Gastrocnemius medialis (tissue), 4 donors: ENCODE data around the gene NOTCH4. TPM values are rescaled to one million over a fixed set of nuclear protein-coding genes. Genes with fewer than 3 reads are reported as not detected.
"Not testable (repeated sequence)": the region's sequence is repeated elsewhere in the genome, so short reads cannot be mapped to it uniquely, and the experiment has no call there.

ENCODE experiments used
- ATAC-seq, 2 donors: fragments of 150-250 bp; one replicate each; pipeline ENCODE4 v1.9.1; 2016
- DNase-seq, 2 donors: peaks; one replicate each; pipeline ENCODE4 v3.0.0-alpha.2; 2019
- H3K27ac ChIP-seq, 4 donors: fragments of 200-600 bp; sonication (generic); 1 replicate in 1 of 4; 2 replicates in 3 of 4; pipeline ENCODE4 v1.5.1; 2016 to 2018; ENCODE audit warnings: mild to moderate bottlenecking in 2 of 4, moderate library complexity in 1 of 4
- H3K27me3 ChIP-seq, 3 donors: fragments of 200-600 bp; sonication (generic) in 2 of 3; 1 replicate in 1 of 3; 2 replicates in 2 of 3; pipeline versions ENCODE4 v1.5.1 to v1.6.0; 2016 to 2019; ENCODE audit warnings: mild to moderate bottlenecking in 1 of 3, moderate library complexity in 1 of 3
- H3K36me3 ChIP-seq, 2 donors: fragments of 200-600 bp; sonication (generic) in 1 of 2; one replicate each; pipeline ENCODE4 v1.5.1; 2017 to 2018
- H3K4me1 ChIP-seq, 2 donors: fragments of 200-600 bp; sonication (generic) in 1 of 2; one replicate each; pipeline ENCODE4 v1.5.1; 2016 to 2017; ENCODE audit warnings: mild to moderate bottlenecking in 2 of 2
- H3K4me3 ChIP-seq, 4 donors: fragments of 200-600 bp; sonication (generic) in 3 of 4; 1 replicate in 1 of 4; 2 replicates in 3 of 4; pipeline ENCODE4 v1.5.1; 2016 to 2019; ENCODE audit warnings: mild to moderate bottlenecking in 2 of 4
- H3K9me3 ChIP-seq, 3 donors: fragments of 200-600 bp; sonication (generic) in 2 of 3; 1 replicate in 1 of 3; 2 replicates in 2 of 3; pipeline ENCODE4 v1.5.1; 2016 to 2019
- POLR2A ChIP-seq, 2 donors: fragments of 450-650 bp; IDR thresholded peaks; one replicate each; pipeline ENCODE4 v1.6.1; 2017; ENCODE audit warnings: antibody characterized with exemption in 2 of 2, mild to moderate bottlenecking in 2 of 2, moderate library complexity in 2 of 2
- in situ Hi-C, 4 donors: fragments of 200-750 bp; cut with MboI; loops; one replicate each; pipeline versions ENCODE4 v1.15.0 to v1.8.0; 2017; ENCODE audit warnings: low sequenced_read_pairs in 4 of 4
- intact Hi-C: fragments of 100-400 bp; cut with DNase I; formaldehyde crosslinking; loops from one replicate; pipeline ENCODE4 v1.15.1; 2023; ENCODE audit warnings: low total_unique reads
- total RNA-seq, 4 donors: library from RNA; depleted of rRNA; stranded (reverse); fragments of >200 nt; gene quantifications; one replicate each; pipeline versions ENCODE4 v1.1.0 to v1.2.3, GENCODE V29; 2016
- TF ChIP-seq, protein P1 (sequence below), 5 experiments: fragments of 450-650 bp in 3 of 5; fragments of 200-600 bp in 2 of 5; sonication (generic) in 2 of 5; IDR thresholded peaks in 4 of 5; conservative IDR thresholded peaks in 1 of 5; 1 replicate in 4 of 5; 2 replicates in 1 of 5; pipeline ENCODE4 v1.5.1; 2016 to 2019; ENCODE audit warnings: antibody characterized with exemption in 5 of 5, mild to moderate bottlenecking in 3 of 5, moderate library complexity in 3 of 5

NOTCH4 gene
- total RNA-seq = 10 to 100 TPM in 3 of 4 donors, 1 to 10 TPM in 1; 6.8 to 21.1 (median 14.8) TPM

DNA sequence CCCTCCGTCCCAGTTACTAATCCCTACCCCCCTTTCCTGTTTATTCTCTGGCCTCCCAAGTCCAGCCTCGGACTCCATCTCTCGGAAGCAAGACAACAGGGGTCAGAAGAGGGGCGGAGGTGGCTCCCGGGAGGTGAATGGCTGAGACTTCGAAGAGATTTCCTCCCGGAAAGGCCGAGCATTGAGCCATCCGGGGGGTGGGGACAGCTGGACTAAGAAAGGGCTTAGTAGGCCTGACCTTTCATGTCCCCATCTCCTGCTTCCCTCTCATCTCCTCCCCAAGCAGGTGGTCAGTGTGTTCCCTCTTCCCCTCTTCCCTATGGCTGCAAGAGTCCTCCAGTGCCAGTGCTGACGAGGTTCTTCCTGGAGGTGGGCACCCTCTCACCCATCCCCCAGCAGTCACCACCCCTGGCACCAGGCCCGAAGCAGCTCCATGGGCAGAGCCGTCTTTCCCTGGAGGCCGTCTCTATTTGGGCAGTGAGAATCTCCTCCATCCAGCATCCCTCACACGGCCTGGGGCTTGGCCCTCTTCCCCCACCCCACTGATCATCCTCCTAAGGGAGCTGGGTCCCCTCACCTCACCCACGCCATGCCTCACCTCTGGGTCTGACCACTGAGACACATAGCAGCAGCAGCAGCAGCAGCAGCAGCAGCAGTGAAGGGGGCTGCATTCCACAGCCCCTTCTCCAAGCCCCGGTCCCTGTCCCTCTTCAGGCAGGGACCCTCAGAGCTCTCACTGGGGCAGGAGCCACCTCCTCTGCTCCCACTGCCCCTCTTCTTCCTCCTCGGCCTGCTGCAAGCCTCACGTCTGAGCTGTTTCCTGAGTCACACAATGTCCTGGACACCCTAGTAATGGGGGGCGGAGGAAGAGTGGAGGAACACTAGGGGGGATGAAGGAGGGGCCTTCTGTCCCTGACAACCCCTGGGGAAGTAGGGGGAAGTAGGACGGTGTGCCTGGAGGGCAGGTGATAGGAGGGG lies at the start of gene NOTCH4:
Gene NOTCH4 (minus strand): TSS at position 810 of the 978 bp plus-strand sequence. CDS start 139 bp downstream, at position 671.
- Histone ChIP-seq H3K27ac (peak within 1 kb of the TSS; percentile 52 to 74 (median 68)), H3K9me3 (no peaks in the 10 kb centered on the region), H3K4me3 (peak within 1 kb of the TSS; percentile 0 to 50 (median 31)), H3K36me3 (no peaks in the 10 kb centered on the region), H3K27me3 (no peaks in the 10 kb centered on the region), H3K4me1 (no peaks in the 10 kb centered on the region)
- TF ChIP-seq, protein P1, sequence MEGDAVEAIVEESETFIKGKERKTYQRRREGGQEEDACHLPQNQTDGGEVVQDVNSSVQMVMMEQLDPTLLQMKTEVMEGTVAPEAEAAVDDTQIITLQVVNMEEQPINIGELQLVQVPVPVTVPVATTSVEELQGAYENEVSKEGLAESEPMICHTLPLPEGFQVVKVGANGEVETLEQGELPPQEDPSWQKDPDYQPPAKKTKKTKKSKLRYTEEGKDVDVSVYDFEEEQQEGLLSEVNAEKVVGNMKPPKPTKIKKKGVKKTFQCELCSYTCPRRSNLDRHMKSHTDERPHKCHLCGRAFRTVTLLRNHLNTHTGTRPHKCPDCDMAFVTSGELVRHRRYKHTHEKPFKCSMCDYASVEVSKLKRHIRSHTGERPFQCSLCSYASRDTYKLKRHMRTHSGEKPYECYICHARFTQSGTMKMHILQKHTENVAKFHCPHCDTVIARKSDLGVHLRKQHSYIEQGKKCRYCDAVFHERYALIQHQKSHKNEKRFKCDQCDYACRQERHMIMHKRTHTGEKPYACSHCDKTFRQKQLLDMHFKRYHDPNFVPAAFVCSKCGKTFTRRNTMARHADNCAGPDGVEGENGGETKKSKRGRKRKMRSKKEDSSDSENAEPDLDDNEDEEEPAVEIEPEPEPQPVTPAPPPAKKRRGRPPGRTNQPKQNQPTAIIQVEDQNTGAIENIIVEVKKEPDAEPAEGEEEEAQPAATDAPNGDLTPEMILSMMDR (IDR thresholded peaks at IDR 0.05 in 4 of 5, conservative IDR thresholded peaks at IDR 0.05 in 1 of 5) = no peak
- peak; percentile 23 to 67 for TF ChIP-seq POLR2A (IDR thresholded peaks at IDR 0.05)
- peak; percentile 62 to 67 for ATAC-seq
- intact Hi-C loops = no loop called here
- in situ Hi-C loops = no loop called here
- no peak for DNase-seq

DNA sequence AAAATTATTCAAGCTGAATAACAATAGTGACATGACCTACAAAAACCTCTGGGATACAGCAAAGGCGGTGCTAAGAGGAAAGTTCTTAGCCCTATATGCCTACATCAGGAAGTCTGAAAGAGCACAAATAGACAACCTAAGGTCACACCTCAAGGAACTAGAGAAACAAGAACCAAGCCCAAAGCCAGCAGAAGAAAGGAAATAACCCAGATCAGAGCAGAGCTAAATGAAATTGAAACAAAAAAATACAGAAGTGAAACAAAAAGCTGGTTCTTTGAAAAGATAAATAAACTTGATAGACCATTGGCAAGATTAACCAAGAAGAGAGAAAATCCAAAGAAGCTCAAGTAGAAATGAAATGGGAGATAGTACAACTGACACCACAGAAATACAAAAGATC lies 47.6 kb upstream of the NOTCH4 start:
- in situ Hi-C loops = no loop called here
- Histone ChIP-seq H3K4me1 (no peaks in the 10 kb centered on the region), H3K4me3 (no peak overlapping the region), H3K36me3 (no peaks in the 10 kb centered on the region), H3K27me3 (no peaks in the 10 kb centered on the region), H3K27ac (no peak overlapping the region), H3K9me3 (no peaks in the 10 kb centered on the region)
- DNase-seq = no peak
- ATAC-seq = no peak
- intact Hi-C loops = no loop called here
- TF ChIP-seq, protein P1 (IDR thresholded peaks at IDR 0.05 in 4 of 5, conservative IDR thresholded peaks at IDR 0.05 in 1 of 5) = no peak
- no peak for TF ChIP-seq POLR2A (IDR thresholded peaks at IDR 0.05)

DNA sequence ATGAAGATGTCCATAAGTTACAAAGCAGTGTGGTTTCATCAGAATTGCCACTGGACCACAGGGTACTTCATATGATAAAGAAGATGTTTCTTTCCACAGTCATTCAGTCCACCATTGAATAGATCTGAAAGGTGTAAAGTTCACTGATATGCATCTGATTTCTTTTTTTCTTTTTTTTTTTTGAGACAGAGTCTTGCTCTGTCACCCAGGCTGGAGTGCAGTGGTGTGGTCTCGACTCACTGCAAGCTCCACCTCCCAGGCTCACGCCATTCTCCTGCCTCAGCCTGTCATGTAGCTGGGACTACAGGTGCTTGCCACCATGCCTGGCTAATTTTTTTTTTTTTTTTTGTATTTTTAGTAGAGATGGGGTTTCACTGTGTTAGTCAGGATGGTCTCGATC lies 44.6 kb upstream of the NOTCH4 start:
- H3K27me3 ChIP-seq, intact Hi-C loops, H3K9me3 ChIP-seq, H3K27ac ChIP-seq, H3K4me3 ChIP-seq, in situ Hi-C loops, ATAC-seq, DNase-seq, H3K4me1 ChIP-seq, H3K36me3 ChIP-seq: not testable (repeated sequence)

DNA sequence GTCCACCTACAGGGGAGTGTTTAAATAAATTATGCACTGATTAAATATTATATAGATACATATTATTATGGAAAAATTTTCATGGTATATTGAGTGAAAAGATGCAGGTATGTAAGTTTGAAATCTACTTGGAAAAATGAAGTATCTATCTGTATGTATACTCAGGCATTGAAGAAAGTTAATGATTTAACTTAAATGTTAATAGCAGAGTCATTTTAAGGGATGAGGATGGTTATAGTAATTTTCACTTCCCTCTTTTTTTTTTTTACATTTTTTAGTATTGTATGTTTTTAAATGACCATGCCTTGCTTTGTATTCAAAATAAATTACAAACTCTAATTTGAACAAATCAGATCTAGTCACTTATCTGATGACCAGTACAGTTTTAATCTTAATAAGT lies 43.2 kb upstream of the NOTCH4 start:
- Histone ChIP-seq H3K9me3 (no peaks in the 10 kb centered on the region), H3K27me3 (no peaks in the 10 kb centered on the region), H3K27ac (no peak overlapping the region), H3K4me3 (no peak overlapping the region), H3K36me3 (no peaks in the 10 kb centered on the region), H3K4me1 (no peaks in the 10 kb centered on the region)
- ATAC-seq = no peak
- DNase-seq = no peak
- intact Hi-C loops = no loop called here
- no peak for TF ChIP-seq POLR2A (IDR thresholded peaks at IDR 0.05)
- TF ChIP-seq, protein P1 (IDR thresholded peaks at IDR 0.05 in 4 of 5, conservative IDR thresholded peaks at IDR 0.05 in 1 of 5) = no peak
- in situ Hi-C loops = no loop called here

DNA sequence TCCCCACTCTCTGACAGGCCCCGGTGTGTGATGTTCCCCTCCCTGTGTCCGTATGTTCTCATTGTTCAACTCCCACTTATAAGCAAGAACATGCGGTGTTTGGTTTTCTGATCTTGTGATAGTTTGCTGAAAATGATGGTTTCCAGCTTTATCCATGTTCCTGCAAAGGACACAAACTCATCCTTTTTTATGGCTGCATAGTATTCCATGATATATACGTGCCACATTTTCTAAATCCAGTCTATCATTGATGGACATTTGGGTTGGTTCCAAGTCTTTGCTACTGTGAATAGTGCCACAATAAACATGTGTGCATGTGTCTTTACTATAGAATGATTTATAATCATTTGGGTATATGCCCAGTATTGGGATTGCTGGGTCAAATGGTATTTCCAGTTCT lies 33.4 kb upstream of the NOTCH4 start:
- H3K27ac ChIP-seq, DNase-seq, in situ Hi-C loops, H3K4me1 ChIP-seq, H3K4me3 ChIP-seq, H3K9me3 ChIP-seq, H3K36me3 ChIP-seq, ATAC-seq: not testable (repeated sequence)
- H3K27me3 ChIP-seq = peaks cover 5 to 11% (median 7%) of the 10 kb centered on the region in 3 donors
- intact Hi-C loops = loop anchor here (10.0 kb wide), 1 partner anchor 138 kb away; no protein-coding TSS in a partner anchor
